Esophagus mucosa (tissue), 1 donor: ENCODE results near the gene ENTPD1. TPM values are rescaled to one million over a fixed set of nuclear protein-coding genes. Genes with fewer than 3 reads are reported as not detected.
"Not testable (repeated sequence)": the region's sequence is repeated elsewhere in the genome, so short reads cannot be mapped to it uniquely, and the experiment has no call there.

Source experiments
- ATAC-seq: fragments of 200-7000 bp; cut with Tn5 transposase; one replicate; pipeline ENCODE4 v1.9.1; 2020
- total RNA-seq: library from RNA; stranded (reverse); gene quantifications from one replicate; pipeline ENCODE4 v1.2.4, GENCODE V29; 2023
- donor health status: DM: yes; HTN: yes; CAD: no.

ENTPD1 gene
- total RNA-seq: 9.2 TPM

- no peak for ATAC-seq
These were observed at the start of gene ENTPD1 for GRCh38 chr10:95756041-95756761. Gene ENTPD1 (plus strand): TSS chr10:95756163. CDS start chr10:95756240, 77 bp downstream.

GRCh38 chr10:95706573-95706972, 49.4 kb upstream of the ENTPD1 start:
- no peak for ATAC-seq

- ATAC-seq: no peak
These were observed 49.0 kb upstream of the ENTPD1 start for GRCh38 chr10:95706990-95707389.

- no peak for ATAC-seq
These were observed 44.5 kb upstream of the ENTPD1 start for GRCh38 chr10:95711492-95711891.

- no peak for ATAC-seq
These were observed 39.5 kb upstream of the ENTPD1 start for GRCh38 chr10:95716466-95716865.

GRCh38 chr10:95716866-95717265, 39.1 kb upstream of the ENTPD1 start:
- no peak for ATAC-seq

- ATAC-seq: not testable (repeated sequence)
These were observed 35.2 kb upstream of the ENTPD1 start for GRCh38 chr10:95720745-95721144.

GRCh38 chr10:95722496-95722895, 33.5 kb upstream of the ENTPD1 start:
- not testable (repeated sequence) for ATAC-seq

GRCh38 chr10:95728526-95728925, 27.4 kb upstream of the ENTPD1 start:
- ATAC-seq: peak; percentile 39

- ATAC-seq: no peak
These were observed 26.5 kb upstream of the ENTPD1 start for GRCh38 chr10:95729323-95730055.

- no peak for ATAC-seq
These were observed 25.7 kb upstream of the ENTPD1 start for GRCh38 chr10:95730233-95730632.

GRCh38 chr10:95732907-95733306, 23.1 kb upstream of the ENTPD1 start:
- not testable (repeated sequence) for ATAC-seq

GRCh38 chr10:95739056-95739455, 16.9 kb upstream of the ENTPD1 start:
- ATAC-seq: no peak

- peak; percentile 75 for ATAC-seq
These were observed 14.0 kb upstream of the ENTPD1 start for GRCh38 chr10:95741807-95742467.

GRCh38 chr10:95742485-95742884, 13.5 kb upstream of the ENTPD1 start:
- ATAC-seq: no peak

GRCh38 chr10:95742962-95743535, 12.9 kb upstream of the ENTPD1 start:
- ATAC-seq: no peak

- ATAC-seq: no peak
These were observed 10.5 kb upstream of the ENTPD1 start for GRCh38 chr10:95745501-95745900.

- ATAC-seq: no peak
These were observed 7.6 kb upstream of the ENTPD1 start for GRCh38 chr10:95748349-95748748.

- ATAC-seq: peak; percentile 63
These were observed 405 bp upstream of the ENTPD1 start for GRCh38 chr10:95755511-95756004.

- ATAC-seq: no peak
These were observed 1.1 kb downstream of the ENTPD1 start for GRCh38 chr10:95756809-95757684.

- ATAC-seq: no peak
These were observed 2.5 kb downstream of the ENTPD1 start for GRCh38 chr10:95758351-95759025.
